Uterus (tissue), 4 donors: ENCODE measurements around the gene ADIPOR2. TPM values are rescaled to one million over a fixed set of nuclear protein-coding genes. Genes with fewer than 3 reads are reported as not detected.

ENCODE experiments used
- DNase-seq, 2 donors: peaks; one replicate each; pipeline ENCODE4 v3.0.0-alpha.2; 2019 to 2020
- H3K27ac ChIP-seq, 2 donors: fragments of 200-600 bp; sonication (generic); 1 replicate in 1 of 2; 2 replicates in 1 of 2; pipeline ENCODE4 v1.5.1; 2016 to 2018
- H3K27me3 ChIP-seq, 2 donors: fragments of 200-600 bp; sonication (generic); one replicate each; pipeline ENCODE4 v1.5.1; 2018 to 2019; ENCODE audit warnings: control low read depth in 1 of 2
- H3K36me3 ChIP-seq, 2 donors: fragments of 200-600 bp; sonication (generic); one replicate each; pipeline ENCODE4 v1.5.1; 2019; ENCODE audit warnings: control low read depth in 1 of 2
- H3K4me1 ChIP-seq, 2 donors: fragments of 200-600 bp; sonication (generic); one replicate each; pipeline ENCODE4 v1.5.1; 2018 to 2019; ENCODE audit warnings: control low read depth in 1 of 2
- H3K4me3 ChIP-seq, 2 donors: fragments of 200-600 bp; sonication (generic); 1 replicate in 1 of 2; 2 replicates in 1 of 2; pipeline ENCODE4 v1.5.1; 2018 to 2019; ENCODE audit warnings: mild to moderate bottlenecking in 1 of 2
- H3K9me3 ChIP-seq, 2 donors: fragments of 200-600 bp; sonication (generic); one replicate each; pipeline ENCODE4 v1.5.1; 2019; ENCODE audit warnings: control low read depth in 1 of 2
- CTCF ChIP-seq, 4 experiments: fragments of 200-600 bp in 2 of 4; fragments of 450-650 bp in 2 of 4; sonication (generic) in 2 of 4; IDR thresholded peaks; one replicate each; pipeline ENCODE4 v1.5.1; 2016 to 2019; ENCODE audit warnings: antibody characterized with exemption in 4 of 4, mild to moderate bottlenecking in 2 of 4, moderate library complexity in 1 of 4
- POLR2A ChIP-seq, 2 donors: fragments of 450-650 bp; IDR thresholded peaks; one replicate each; pipeline ENCODE4 v1.6.1; 2016; ENCODE audit warnings: antibody characterized with exemption in 2 of 2, mild to moderate bottlenecking in 1 of 2, moderate library complexity in 1 of 2
- intact Hi-C: fragments of 100-400 bp; cut with DNase I; formaldehyde crosslinking; loops from one replicate; pipeline ENCODE4 v1.15.1; 2023; ENCODE audit warnings: low total_unique reads
- total RNA-seq, 4 donors: library from RNA; depleted of rRNA in 3 of 4; stranded (reverse); fragments of >200 nt in 3 of 4; gene quantifications; one replicate each; pipeline versions ENCODE4 v1.1.0 to v1.2.4, GENCODE V29; 2014 to 2023
- donor health status: DM: yes; HTN: yes; CAD: no.

ADIPOR2 gene
- total RNA-seq, 4 donors from 2014 or later: 30.3 to 71.2 (median 42.3) TPM

DNA sequence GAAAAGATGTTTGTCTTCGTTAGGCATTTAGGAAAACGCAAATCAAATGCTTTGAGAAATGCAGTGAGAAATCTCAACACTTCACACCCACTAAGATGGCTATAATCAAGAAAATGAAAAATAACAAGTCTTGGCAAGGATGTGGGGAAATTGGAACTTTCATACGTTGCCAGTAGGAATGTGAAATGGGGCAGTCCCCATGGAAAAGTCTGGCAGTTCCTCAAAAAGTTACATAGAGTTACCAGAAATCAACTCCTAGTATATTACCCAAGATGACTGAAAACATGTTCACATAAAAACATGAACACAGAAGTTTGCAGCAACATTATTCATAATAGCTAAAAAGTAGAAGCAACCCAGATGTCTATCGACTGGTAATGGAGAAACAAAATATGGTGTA is 88.0 kb downstream of the ADIPOR2 start:
- no peak overlapping the region for H3K27ac ChIP-seq
- H3K9me3 ChIP-seq: no peaks in the 10 kb centered on the region
- no peak for DNase-seq
- no peaks in the 10 kb centered on the region for H3K36me3 ChIP-seq
- no peaks in the 10 kb centered on the region for H3K4me1 ChIP-seq
- intact Hi-C loops: no loop called here
- no peak for TF ChIP-seq POLR2A (IDR thresholded peaks at IDR 0.05)
- no peak for TF ChIP-seq CTCF (IDR thresholded peaks at IDR 0.05)
- no peaks in the 10 kb centered on the region for H3K27me3 ChIP-seq
- no peak overlapping the region for H3K4me3 ChIP-seq

DNA sequence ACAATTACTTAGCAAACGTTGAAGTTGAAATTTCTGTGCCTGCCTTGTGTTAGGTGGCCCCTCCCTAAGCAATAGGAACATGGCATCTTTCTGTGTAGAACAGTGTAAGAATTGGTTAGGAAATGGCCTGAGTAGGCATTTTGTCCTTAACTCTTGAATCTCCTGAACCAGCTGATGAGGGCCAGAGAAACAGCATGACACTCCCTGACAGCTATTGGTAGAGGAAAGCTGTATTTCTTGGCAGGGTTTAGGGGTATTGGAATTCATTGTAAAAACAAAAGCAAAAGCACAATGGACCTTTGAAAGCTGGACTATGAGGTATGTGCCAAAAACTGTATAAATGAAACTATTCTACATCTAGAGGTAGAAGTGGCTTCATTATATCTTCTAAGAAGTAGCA is 88.9 kb downstream of the ADIPOR2 start:
- DNase-seq: no peak
- Histone ChIP-seq H3K4me1 (no peaks in the 10 kb centered on the region), H3K27me3 (no peaks in the 10 kb centered on the region), H3K36me3 (no peaks in the 10 kb centered on the region), H3K9me3 (no peaks in the 10 kb centered on the region), H3K27ac (no peak overlapping the region), H3K4me3 (no peak overlapping the region)
- intact Hi-C loops: no loop called here
- TF ChIP-seq CTCF (IDR thresholded peaks at IDR 0.05) (no peak), POLR2A (IDR thresholded peaks at IDR 0.05) (no peak)

GRCh38 chr12:1781772-1782171 is 90.9 kb downstream of the ADIPOR2 start:
- Histone ChIP-seq H3K36me3 (no peaks in the 10 kb centered on the region), H3K27ac (no peak overlapping the region), H3K4me1 (no peaks in the 10 kb centered on the region), H3K4me3 (no peak overlapping the region), H3K9me3 (no peaks in the 10 kb centered on the region), H3K27me3 (no peaks in the 10 kb centered on the region)
- no peak for TF ChIP-seq POLR2A (IDR thresholded peaks at IDR 0.05)
- no peak for TF ChIP-seq CTCF (IDR thresholded peaks at IDR 0.05)
- no peak for DNase-seq
- intact Hi-C loops: no loop called here

- TF ChIP-seq CTCF (IDR thresholded peaks at IDR 0.05) (no peak), POLR2A (IDR thresholded peaks at IDR 0.05) (no peak)
- Histone ChIP-seq H3K27ac (no peak overlapping the region), H3K4me1 (no peaks in the 10 kb centered on the region), H3K27me3 (no peaks in the 10 kb centered on the region), H3K4me3 (no peak overlapping the region), H3K36me3 (no peaks in the 10 kb centered on the region), H3K9me3 (no peaks in the 10 kb centered on the region)
- no peak for DNase-seq
- intact Hi-C loops: no loop called here
These were observed 91.3 kb downstream of the ADIPOR2 start for GRCh38 chr12:1782215-1782614.

GRCh38 chr12:1787714-1788113 is 96.8 kb downstream of the ADIPOR2 start:
- H3K9me3 ChIP-seq: no peaks in the 10 kb centered on the region
- intact Hi-C loops: loop anchor here (5.0 kb wide), 1 partner anchor 155 kb away; no protein-coding TSS in a partner anchor
- H3K4me3 ChIP-seq: no peak overlapping the region
- H3K4me1 ChIP-seq: no peaks in the 10 kb centered on the region
- no peak for DNase-seq
- TF ChIP-seq CTCF (IDR thresholded peaks at IDR 0.05) (no peak), POLR2A (IDR thresholded peaks at IDR 0.05) (no peak)
- no peaks in the 10 kb centered on the region for H3K27me3 ChIP-seq
- H3K27ac ChIP-seq: peak overlapping the region in 1 of 2 donors; percentile 9
- no peaks in the 10 kb centered on the region for H3K36me3 ChIP-seq
